Activated CD4-positive, alpha-beta T cell treated with anti-CD3 and anti-CD28 coated beads, Interleukin-2, amount 10 ng/mL, durations not matched to agents 7 days and 5 days (primary cell): Measurements from ENCODE around the gene ANO2. TPM values are rescaled to one million over a fixed set of nuclear protein-coding genes. Genes with fewer than 3 reads are reported as not detected.
"Not testable (repeated sequence)": the region's sequence is repeated elsewhere in the genome, so short reads cannot be mapped to it uniquely, and the experiment has no call there.

Experiments used
- CTCF ChIA-PET: fragments of 350-600 bp; sonication (Branson Sonifier 250); formaldehyde crosslinking; loops from one replicate; lab custom pipeline; 2021; ENCODE audit warnings: antibody characterized with exemption; lab: Charles Lee
- POLR2A ChIA-PET: fragments of 350-600 bp; sonication (Branson Sonifier 250); formaldehyde crosslinking; loops from one replicate; lab custom pipeline; 2021; ENCODE audit warnings: antibody characterized with exemption; lab: Charles Lee
- DNase-seq: peaks from one replicate; pipeline ENCODE4 v3.0.0-alpha.2; 2020
- H3K27ac Mint-ChIP-seq: one replicate; pipeline ENCODE4 v1.8.0; 2021; ENCODE audit warnings: mild to moderate bottlenecking, moderate library complexity, mixed read lengths
- H3K27me3 Mint-ChIP-seq: one replicate; pipeline ENCODE4 v1.8.0; 2021; ENCODE audit warnings: mixed read lengths
- H3K36me3 Mint-ChIP-seq: one replicate; pipeline ENCODE4 v1.8.0; 2021; ENCODE audit warnings: low read depth, mixed read lengths
- H3K4me1 Mint-ChIP-seq: one replicate; pipeline ENCODE4 v1.8.0; 2021; ENCODE audit warnings: mixed read lengths
- H3K4me3 Mint-ChIP-seq: one replicate; pipeline ENCODE4 v1.8.0; 2021; ENCODE audit warnings: mild to moderate bottlenecking, moderate library complexity, mixed read lengths
- H3K9me3 Mint-ChIP-seq: one replicate; pipeline ENCODE4 v1.8.0; 2021; ENCODE audit warnings: mixed read lengths
- total RNA-seq, 2 experiments: library from RNA; stranded (reverse); gene quantifications; one replicate each; pipeline ENCODE4 v1.2.3, GENCODE V29; 2021

The ANO2 gene
- total RNA-seq, 2 experiments from 2014 or later, result not detected

GRCh38 chr12:5548152-5548943, 396.7 kb downstream of the ANO2 start:
- DNase-seq, result no peak
- Mint-ChIP-seq H3K36me3 (no peaks in the 10 kb centered on the region), H3K27ac (no peak overlapping the region), H3K9me3 (peaks cover 3% of the 10 kb centered on the region), H3K4me1 (no peaks in the 10 kb centered on the region), H3K27me3 (no peaks in the 10 kb centered on the region), H3K4me3 (no peak overlapping the region)
- POLR2A ChIA-PET, result no interaction called here
- CTCF ChIA-PET, result no interaction called here

GRCh38 chr12:5546616-5547015, 398.4 kb downstream of the ANO2 start:
- H3K4me1 Mint-ChIP-seq, result no peaks in the 10 kb centered on the region
- H3K27ac Mint-ChIP-seq, result no peak overlapping the region
- DNase-seq, result no peak
- peaks cover 3% of the 10 kb centered on the region for H3K9me3 Mint-ChIP-seq
- no peaks in the 10 kb centered on the region for H3K36me3 Mint-ChIP-seq
- ChIA-PET POLR2A (no interaction called here), CTCF (interaction anchor here (0.6 kb wide), 1 partner anchor 184 kb away, joined by 3 read pairs; no protein-coding TSS in a partner anchor)
- H3K4me3 Mint-ChIP-seq, result no peak overlapping the region
- H3K27me3 Mint-ChIP-seq, result peaks cover 6% of the 10 kb centered on the region

- Mint-ChIP-seq H3K4me1 (no peaks in the 10 kb centered on the region), H3K4me3 (no peak overlapping the region), H3K36me3 (no peaks in the 10 kb centered on the region), H3K27ac (no peak overlapping the region), H3K27me3 (peaks cover 6% of the 10 kb centered on the region), H3K9me3 (no peaks in the 10 kb centered on the region)
- ChIA-PET CTCF (no interaction called here), POLR2A (no interaction called here)
- DNase-seq, result no peak
These were observed 407.3 kb downstream of the ANO2 start for GRCh38 chr12:5537771-5538170.

GRCh38 chr12:5537026-5537615, 407.9 kb downstream of the ANO2 start:
- POLR2A ChIA-PET, result not testable (repeated sequence)

GRCh38 chr12:5535541-5535940, 409.5 kb downstream of the ANO2 start:
- H3K27ac Mint-ChIP-seq, result no peak overlapping the region
- H3K4me1 Mint-ChIP-seq, result no peaks in the 10 kb centered on the region
- no peak for DNase-seq
- no peaks in the 10 kb centered on the region for H3K9me3 Mint-ChIP-seq
- no peak overlapping the region for H3K4me3 Mint-ChIP-seq
- H3K27me3 Mint-ChIP-seq, result peaks cover 3% of the 10 kb centered on the region
- no peaks in the 10 kb centered on the region for H3K36me3 Mint-ChIP-seq
- ChIA-PET CTCF (interaction anchor here (0.6 kb wide), 1 partner anchor 19 kb away, joined by 3 read pairs; no protein-coding TSS in a partner anchor), POLR2A (no interaction called here)

More at GRCh38 chr12:5537026-5537615, 407.9 kb downstream of the ANO2 start:
- H3K27ac Mint-ChIP-seq, H3K27me3 Mint-ChIP-seq, CTCF ChIA-PET, H3K4me1 Mint-ChIP-seq, H3K9me3 Mint-ChIP-seq, H3K36me3 Mint-ChIP-seq, H3K4me3 Mint-ChIP-seq, DNase-seq: not testable (repeated sequence)

GRCh38 chr12:5534426-5535199, 410.4 kb downstream of the ANO2 start:
- H3K9me3 Mint-ChIP-seq, result no peaks in the 10 kb centered on the region
- no peak for DNase-seq
- CTCF ChIA-PET, result interaction anchor here (0.6 kb wide), 1 partner anchor 20 kb away, joined by 3 read pairs; no protein-coding TSS in a partner anchor
- H3K27ac Mint-ChIP-seq, result no peak overlapping the region
- H3K4me1 Mint-ChIP-seq, result no peaks in the 10 kb centered on the region
- POLR2A ChIA-PET, result no interaction called here
- H3K36me3 Mint-ChIP-seq, result no peaks in the 10 kb centered on the region
- H3K27me3 Mint-ChIP-seq, result peaks cover 6% of the 10 kb centered on the region
- H3K4me3 Mint-ChIP-seq, result no peak overlapping the region

- Mint-ChIP-seq H3K27me3 (peaks cover 13% of the 10 kb centered on the region), H3K36me3 (no peaks in the 10 kb centered on the region), H3K27ac (no peak overlapping the region), H3K4me3 (no peak overlapping the region), H3K4me1 (no peaks in the 10 kb centered on the region), H3K9me3 (no peaks in the 10 kb centered on the region)
- ChIA-PET POLR2A (no interaction called here), CTCF (no interaction called here)
- DNase-seq, result no peak
These were observed 411.7 kb downstream of the ANO2 start for GRCh38 chr12:5533368-5533767.

- Mint-ChIP-seq H3K27ac (no peak overlapping the region), H3K4me3 (no peak overlapping the region), H3K9me3 (no peaks in the 10 kb centered on the region), H3K4me1 (no peaks in the 10 kb centered on the region), H3K36me3 (no peaks in the 10 kb centered on the region), H3K27me3 (peaks cover 14% of the 10 kb centered on the region)
- peak; percentile 3 for DNase-seq
- CTCF ChIA-PET, result no interaction called here
- POLR2A ChIA-PET, result no interaction called here
These were observed 419.2 kb downstream of the ANO2 start for GRCh38 chr12:5525783-5526367.

GRCh38 chr12:5524769-5525436, 420.2 kb downstream of the ANO2 start:
- DNase-seq, result peak; percentile 0
- CTCF ChIA-PET, result no interaction called here
- H3K27me3 Mint-ChIP-seq, result peaks cover 11% of the 10 kb centered on the region
- no peaks in the 10 kb centered on the region for H3K36me3 Mint-ChIP-seq
- H3K4me3 Mint-ChIP-seq, result no peak overlapping the region
- no peaks in the 10 kb centered on the region for H3K9me3 Mint-ChIP-seq
- H3K27ac Mint-ChIP-seq, result no peak overlapping the region
- POLR2A ChIA-PET, result no interaction called here
- H3K4me1 Mint-ChIP-seq, result no peaks in the 10 kb centered on the region

GRCh38 chr12:5524116-5524768, 420.8 kb downstream of the ANO2 start:
- Mint-ChIP-seq H3K4me1 (no peaks in the 10 kb centered on the region), H3K27ac (no peak overlapping the region), H3K27me3 (peaks cover 9% of the 10 kb centered on the region), H3K9me3 (no peaks in the 10 kb centered on the region), H3K4me3 (no peak overlapping the region), H3K36me3 (no peaks in the 10 kb centered on the region)
- POLR2A ChIA-PET, result no interaction called here
- peak; percentile 4 for DNase-seq
- CTCF ChIA-PET, result no interaction called here

GRCh38 chr12:5523396-5524115, 421.5 kb downstream of the ANO2 start:
- H3K9me3 Mint-ChIP-seq, result no peaks in the 10 kb centered on the region
- H3K4me3 Mint-ChIP-seq, result no peak overlapping the region
- H3K4me1 Mint-ChIP-seq, result no peaks in the 10 kb centered on the region
- peak; percentile 4 for DNase-seq
- no peak overlapping the region for H3K27ac Mint-ChIP-seq
- ChIA-PET CTCF (no interaction called here), POLR2A (no interaction called here)
- H3K36me3 Mint-ChIP-seq, result no peaks in the 10 kb centered on the region
- H3K27me3 Mint-ChIP-seq, result peaks cover 5% of the 10 kb centered on the region
